A549 (cell line): ENCODE results near the gene ASB11.

Source experiments
- NR3C1 ChIP-seq: fragments of >200 bp; sonication (Bioruptor Twin); formaldehyde crosslinking; IDR thresholded peaks from 3 replicates; pipeline ENCODE4 v1.6.1; 2017
- POLR2A ChIP-seq: IDR thresholded peaks from 2 replicates; pipeline ENCODE4 v1.6.1; 2012; ENCODE audit warnings: mild to moderate bottlenecking, low read length
- TF ChIP-seq, protein P1 (sequence below): fragments of >200 bp; sonication (Bioruptor Twin); formaldehyde crosslinking; IDR thresholded peaks from 3 replicates; pipeline ENCODE4 v1.5.1; 2016

GRCh38 chrX:15311119-15311518 lies 4.3 kb downstream of the ASB11 start:
- TF ChIP-seq POLR2A (no peak), NR3C1 (no peak)
- TF ChIP-seq, protein P1, sequence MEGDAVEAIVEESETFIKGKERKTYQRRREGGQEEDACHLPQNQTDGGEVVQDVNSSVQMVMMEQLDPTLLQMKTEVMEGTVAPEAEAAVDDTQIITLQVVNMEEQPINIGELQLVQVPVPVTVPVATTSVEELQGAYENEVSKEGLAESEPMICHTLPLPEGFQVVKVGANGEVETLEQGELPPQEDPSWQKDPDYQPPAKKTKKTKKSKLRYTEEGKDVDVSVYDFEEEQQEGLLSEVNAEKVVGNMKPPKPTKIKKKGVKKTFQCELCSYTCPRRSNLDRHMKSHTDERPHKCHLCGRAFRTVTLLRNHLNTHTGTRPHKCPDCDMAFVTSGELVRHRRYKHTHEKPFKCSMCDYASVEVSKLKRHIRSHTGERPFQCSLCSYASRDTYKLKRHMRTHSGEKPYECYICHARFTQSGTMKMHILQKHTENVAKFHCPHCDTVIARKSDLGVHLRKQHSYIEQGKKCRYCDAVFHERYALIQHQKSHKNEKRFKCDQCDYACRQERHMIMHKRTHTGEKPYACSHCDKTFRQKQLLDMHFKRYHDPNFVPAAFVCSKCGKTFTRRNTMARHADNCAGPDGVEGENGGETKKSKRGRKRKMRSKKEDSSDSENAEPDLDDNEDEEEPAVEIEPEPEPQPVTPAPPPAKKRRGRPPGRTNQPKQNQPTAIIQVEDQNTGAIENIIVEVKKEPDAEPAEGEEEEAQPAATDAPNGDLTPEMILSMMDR = no peak
